ENCODE data around the gene FETUB. TPM values are rescaled to one million over a fixed set of nuclear protein-coding genes. Genes with fewer than 3 reads are reported as not detected.

Gene FETUB
- total RNA-seq, 1 experiment from 2014 or later = not detected

DNA sequence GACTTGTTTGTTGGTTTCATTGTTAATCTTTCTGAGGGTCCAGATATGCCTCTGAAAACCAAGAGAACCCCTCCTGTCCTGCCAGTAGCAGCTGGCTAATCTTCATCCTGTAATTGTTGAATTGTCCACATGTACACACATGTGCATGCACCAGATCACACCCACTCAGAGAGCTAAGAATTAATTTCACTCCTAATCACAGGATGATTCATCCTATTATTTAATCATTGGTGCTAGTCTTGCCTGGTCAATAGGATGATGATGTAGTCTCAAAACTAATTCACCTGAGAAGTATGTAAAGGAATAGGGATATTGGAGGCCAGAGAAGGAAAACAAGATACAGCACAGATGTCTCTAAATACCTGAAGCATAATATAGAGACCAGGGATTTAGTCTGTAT, 35.1 kb upstream of the FETUB start:
- Histone ChIP-seq H3K4me1 (replicated peaks; ENCODE audit: insufficient read depth) (peaks cover 9% of the 10 kb centered on the region), H3F3A (ENCODE audit: insufficient read depth, low read depth) (no peaks in the 10 kb centered on the region; the same call in 1 of the 2 replicates), H3K79me2 (ENCODE audit: low read depth) (no peaks in the 10 kb centered on the region), H3K27ac (no peak overlapping the region), H3K27me3 (ENCODE audit: insufficient read depth, low read depth) (no peaks in the 10 kb centered on the region), H2AFZ (no peak overlapping the region), H3K9me2 (ENCODE audit: insufficient read depth) (no peaks in the 10 kb centered on the region), H3K36me3 (ENCODE audit: low read depth) (no peaks in the 10 kb centered on the region), H3K4me3 (no peak overlapping the region), H4K20me1 (ENCODE audit: insufficient read depth) (no peaks in the 10 kb centered on the region), H3K9me3 (ENCODE audit: insufficient read depth, low read depth) (no peaks in the 10 kb centered on the region), H3K4me2 (no peak overlapping the region)
- intact Hi-C loops (cut with micrococcal nuclease; ENCODE audit: unreplicated experiment) = no loop called here
- BruUV-seq (replicated peaks) = no TSS peak
- TF ChIP-seq, protein P1, sequence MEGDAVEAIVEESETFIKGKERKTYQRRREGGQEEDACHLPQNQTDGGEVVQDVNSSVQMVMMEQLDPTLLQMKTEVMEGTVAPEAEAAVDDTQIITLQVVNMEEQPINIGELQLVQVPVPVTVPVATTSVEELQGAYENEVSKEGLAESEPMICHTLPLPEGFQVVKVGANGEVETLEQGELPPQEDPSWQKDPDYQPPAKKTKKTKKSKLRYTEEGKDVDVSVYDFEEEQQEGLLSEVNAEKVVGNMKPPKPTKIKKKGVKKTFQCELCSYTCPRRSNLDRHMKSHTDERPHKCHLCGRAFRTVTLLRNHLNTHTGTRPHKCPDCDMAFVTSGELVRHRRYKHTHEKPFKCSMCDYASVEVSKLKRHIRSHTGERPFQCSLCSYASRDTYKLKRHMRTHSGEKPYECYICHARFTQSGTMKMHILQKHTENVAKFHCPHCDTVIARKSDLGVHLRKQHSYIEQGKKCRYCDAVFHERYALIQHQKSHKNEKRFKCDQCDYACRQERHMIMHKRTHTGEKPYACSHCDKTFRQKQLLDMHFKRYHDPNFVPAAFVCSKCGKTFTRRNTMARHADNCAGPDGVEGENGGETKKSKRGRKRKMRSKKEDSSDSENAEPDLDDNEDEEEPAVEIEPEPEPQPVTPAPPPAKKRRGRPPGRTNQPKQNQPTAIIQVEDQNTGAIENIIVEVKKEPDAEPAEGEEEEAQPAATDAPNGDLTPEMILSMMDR (conservative IDR thresholded peaks at IDR 0.05) = no peak
- no peak for TF ChIP-seq EZH2 (IDR thresholded peaks at IDR 0.05; ENCODE audit: low read depth)
- ChIA-PET POLR2A (ENCODE audit: unreplicated experiment) (interaction anchor here (0.6 kb wide), 1 partner anchor 14 kb away, joined by 4 read pairs; no protein-coding TSS in a partner anchor), CTCF (no interaction called here)
- DNase-seq = no peak

DNA sequence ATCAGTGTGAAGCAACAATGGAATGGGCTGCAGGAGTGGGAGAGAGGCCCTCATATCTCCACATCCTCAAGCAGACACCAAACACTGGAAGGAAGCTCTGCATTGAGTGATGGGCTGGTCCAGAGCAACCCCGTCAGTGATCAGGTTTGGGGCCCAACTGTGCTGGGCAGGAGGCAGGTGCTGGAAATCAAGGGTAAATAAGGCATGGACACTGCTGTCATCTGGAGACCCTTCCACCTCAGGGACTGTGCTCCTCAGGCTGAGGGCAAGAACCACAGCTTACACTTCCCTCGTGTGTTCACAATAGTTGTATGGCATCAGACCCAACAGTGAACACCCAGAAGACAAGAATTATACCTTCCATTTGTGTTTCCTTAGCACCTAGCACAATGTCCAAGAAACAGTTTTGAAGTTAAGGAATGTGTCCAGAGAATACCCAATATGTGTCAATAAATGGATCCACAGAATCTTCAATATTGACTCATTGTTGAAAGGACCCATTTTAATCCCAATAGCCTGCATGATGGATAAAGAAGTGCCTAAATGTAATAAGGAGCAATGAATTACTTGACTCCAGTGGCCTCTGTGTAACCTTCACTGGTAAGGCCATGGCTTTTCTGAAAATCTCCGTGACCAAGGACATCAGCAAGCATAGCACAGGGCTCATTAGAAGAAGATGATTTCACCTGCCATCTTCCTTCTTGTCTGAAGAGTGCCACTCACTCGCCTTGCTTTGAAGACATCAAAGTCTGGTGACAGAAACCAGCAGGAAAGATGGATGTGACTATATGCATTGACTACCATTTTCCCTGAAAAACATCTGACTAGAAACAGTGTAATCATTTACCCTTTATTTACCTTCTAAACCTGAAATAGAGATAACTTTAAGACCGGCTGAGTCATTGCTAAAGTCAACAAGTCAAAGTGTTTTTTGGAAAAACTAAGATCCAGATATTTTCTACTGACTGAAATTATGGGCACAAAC, 34.3 kb upstream of the FETUB start:
- intact Hi-C loops (cut with micrococcal nuclease; ENCODE audit: unreplicated experiment) = no loop called here
- H3K27ac ChIP-seq = no peak overlapping the region
- H3K27me3 ChIP-seq (ENCODE audit: insufficient read depth, low read depth) = no peaks in the 10 kb centered on the region
- H3K9me2 ChIP-seq (ENCODE audit: insufficient read depth) = no peaks in the 10 kb centered on the region
- H3K79me2 ChIP-seq (ENCODE audit: low read depth) = no peaks in the 10 kb centered on the region
- H4K20me1 ChIP-seq (ENCODE audit: insufficient read depth) = no peaks in the 10 kb centered on the region
- CTCF ChIA-PET = no interaction called here
- H3K4me2 ChIP-seq = 0 out of 2 replicates have a peak overlapping the region, but pooled peaks have one; percentile 0
- H3F3A ChIP-seq (ENCODE audit: insufficient read depth, low read depth) = no peaks in the 10 kb centered on the region; the same call in 1 of the 2 replicates
- no peaks in the 10 kb centered on the region for H3K36me3 ChIP-seq (ENCODE audit: low read depth)
- no peak overlapping the region for H3K4me3 ChIP-seq
- no peak for DNase-seq
- POLR2A ChIA-PET (ENCODE audit: unreplicated experiment) = interaction anchor here (0.6 kb wide), 1 partner anchor 15 kb away, joined by 4 read pairs; no protein-coding TSS in a partner anchor
- TF ChIP-seq, protein P1 (conservative IDR thresholded peaks at IDR 0.05) = no peak
- no peak for TF ChIP-seq EZH2 (IDR thresholded peaks at IDR 0.05; ENCODE audit: low read depth)
- H3K4me1 ChIP-seq (replicated peaks; ENCODE audit: insufficient read depth) = peaks cover 9% of the 10 kb centered on the region
- no TSS peak for BruUV-seq (replicated peaks)
- H3K9me3 ChIP-seq (ENCODE audit: insufficient read depth, low read depth) = no peaks in the 10 kb centered on the region
- H2AFZ ChIP-seq = no peak overlapping the region

DNA sequence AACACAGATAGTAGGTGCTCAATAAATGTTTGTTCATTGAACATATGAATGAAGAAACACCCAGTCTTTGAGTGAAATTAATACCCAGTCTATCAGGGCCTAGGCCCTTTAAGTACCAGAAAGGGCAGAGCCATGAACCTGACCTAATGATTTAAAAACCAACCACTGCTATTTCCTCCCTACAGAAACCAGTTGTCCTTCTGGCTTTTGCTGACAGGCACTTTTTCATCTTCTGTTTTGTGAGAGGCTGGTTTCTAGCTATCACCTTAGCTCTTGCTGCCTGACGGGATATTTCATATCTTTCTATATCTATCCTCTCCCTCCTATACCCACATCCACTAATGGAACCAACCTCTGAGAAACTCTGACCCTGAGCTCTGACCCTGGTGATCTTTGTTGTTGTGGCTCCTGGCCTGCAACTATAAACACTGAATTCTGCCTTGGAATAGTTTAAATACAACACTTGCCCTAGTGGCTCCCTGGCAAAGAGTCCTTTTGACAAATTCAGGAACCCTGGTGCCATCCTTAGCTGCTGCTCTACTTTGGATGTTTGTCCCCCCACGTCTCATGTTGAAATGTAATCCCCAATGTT, 31.5 kb upstream of the FETUB start:
- Histone ChIP-seq H2AFZ (no peak overlapping the region), H3K27ac (no peak overlapping the region)

More for the DNA sequence above, 31.5 kb upstream of the FETUB start:
- TF ChIP-seq, protein P1 (conservative IDR thresholded peaks at IDR 0.05) = no peak
- no peak for TF ChIP-seq EZH2 (IDR thresholded peaks at IDR 0.05; ENCODE audit: low read depth)
- Histone ChIP-seq H3K4me3 (no peak overlapping the region), H3K79me2 (ENCODE audit: low read depth) (no peaks in the 10 kb centered on the region), H3K36me3 (ENCODE audit: low read depth) (no peaks in the 10 kb centered on the region), H3K27me3 (ENCODE audit: insufficient read depth, low read depth) (no peaks in the 10 kb centered on the region), H3K9me2 (ENCODE audit: insufficient read depth) (no peaks in the 10 kb centered on the region), H3F3A (ENCODE audit: insufficient read depth, low read depth) (no peaks in the 10 kb centered on the region), H3K4me2 (no peak overlapping the region), H3K4me1 (replicated peaks; ENCODE audit: insufficient read depth) (peaks cover 9% of the 10 kb centered on the region), H4K20me1 (ENCODE audit: insufficient read depth) (no peaks in the 10 kb centered on the region), H3K9me3 (ENCODE audit: insufficient read depth, low read depth) (no peaks in the 10 kb centered on the region)
- intact Hi-C loops (cut with micrococcal nuclease; ENCODE audit: unreplicated experiment) = no loop called here
- BruUV-seq (replicated peaks) = no TSS peak
- ChIA-PET POLR2A (ENCODE audit: unreplicated experiment) (no interaction called here), CTCF (interaction anchor here (1.3 to 1.7 kb wide), 3 partner anchors 12 to 68 kb away, joined by 3 to 7 read pairs (median 3); no protein-coding TSS in a partner anchor)
- DNase-seq = no peak

Data from PC-9 (cell line).